HEK293 (cell line): ENCODE results near the gene ELOVL1.

ENCODE experiments used
- AEBP2 ChIP-seq: fragments of 450-650 bp; formaldehyde crosslinking; IDR thresholded peaks from 2 replicates; pipeline ENCODE4 v1.5.1; 2016; ENCODE audit warnings: missing biosample characterization, missing genetic modification characterization, borderline replicate concordance
- ATF2 ChIP-seq: fragments of 450-650 bp; formaldehyde crosslinking; IDR thresholded peaks from 2 replicates; pipeline ENCODE4 v1.5.1; 2016; ENCODE audit warnings: missing biosample characterization, missing genetic modification characterization, low read depth
- GLI2 ChIP-seq: fragments of 450-650 bp; formaldehyde crosslinking; IDR thresholded peaks from 2 replicates; pipeline ENCODE4; 2017; ENCODE audit warnings: missing biosample characterization, missing genetic modification characterization, low read depth, borderline replicate concordance
- KLF17 ChIP-seq: fragments of 450-650 bp; formaldehyde crosslinking; IDR thresholded peaks from 2 replicates; pipeline ENCODE4 v1.5.1; 2016; ENCODE audit warnings: missing biosample characterization, missing genetic modification characterization
- OVOL3 ChIP-seq: fragments of 450-650 bp; formaldehyde crosslinking; IDR thresholded peaks from 2 replicates; pipeline ENCODE4 v1.5.1; 2016; ENCODE audit warnings: missing biosample characterization, missing genetic modification characterization
- PRDM2 ChIP-seq: fragments of 450-650 bp; formaldehyde crosslinking; IDR thresholded peaks from 2 replicates; pipeline ENCODE4 v1.5.1; 2016; ENCODE audit warnings: missing biosample characterization, missing genetic modification characterization, borderline replicate concordance
- WT1 ChIP-seq: fragments of 450-650 bp; formaldehyde crosslinking; IDR thresholded peaks from 2 replicates; pipeline ENCODE4 v1.5.1; 2016; ENCODE audit warnings: missing biosample characterization, missing genetic modification characterization
- ZBTB1 ChIP-seq: fragments of 450-650 bp; formaldehyde crosslinking; IDR thresholded peaks from 2 replicates; pipeline ENCODE4 v1.5.1; 2016; ENCODE audit warnings: missing biosample characterization, missing genetic modification characterization
- ZBTB10 ChIP-seq: fragments of 450-650 bp; formaldehyde crosslinking; IDR thresholded peaks from 2 replicates; pipeline ENCODE4 v1.5.1; 2016; ENCODE audit warnings: missing biosample characterization, missing genetic modification characterization
- ZBTB8A ChIP-seq: fragments of 450-650 bp; formaldehyde crosslinking; IDR thresholded peaks from 2 replicates; pipeline ENCODE4 v1.5.1; 2016; ENCODE audit warnings: missing biosample characterization, missing genetic modification characterization
- ZIC2 ChIP-seq: fragments of 450-650 bp; formaldehyde crosslinking; IDR thresholded peaks from 2 replicates; pipeline ENCODE4 v1.5.1; 2016; ENCODE audit warnings: missing biosample characterization, missing genetic modification characterization
- ZNF24 ChIP-seq: fragments of 450-650 bp; formaldehyde crosslinking; IDR thresholded peaks from 2 replicates; pipeline ENCODE4 v1.5.1; 2016; ENCODE audit warnings: missing biosample characterization, missing genetic modification characterization
- ZNF292 ChIP-seq: fragments of 450-650 bp; formaldehyde crosslinking; IDR thresholded peaks from 2 replicates; pipeline ENCODE4 v1.5.1; 2016; ENCODE audit warnings: low read depth, missing biosample characterization, missing genetic modification characterization, borderline replicate concordance
- ZNF366 ChIP-seq: fragments of 450-650 bp; formaldehyde crosslinking; conservative IDR thresholded peaks from 2 replicates; pipeline ENCODE4 v1.5.1; 2016; ENCODE audit warnings: missing biosample characterization, missing genetic modification characterization
- ZNF488 ChIP-seq: fragments of 450-650 bp; formaldehyde crosslinking; IDR thresholded peaks from 2 replicates; pipeline ENCODE4 v1.5.1; 2016; ENCODE audit warnings: missing biosample characterization, missing genetic modification characterization
- ZNF529 ChIP-seq: fragments of 450-650 bp; formaldehyde crosslinking; IDR thresholded peaks from 2 replicates; pipeline ENCODE4 v1.5.1; 2017; ENCODE audit warnings: missing genetic modification characterization, missing biosample characterization; ENCODE audit not compliant: insufficient replicate concordance
- ZNF571 ChIP-seq: fragments of 450-650 bp; formaldehyde crosslinking; IDR thresholded peaks from 2 replicates; pipeline ENCODE4 v1.5.0; 2017; ENCODE audit warnings: missing biosample characterization, missing genetic modification characterization
- ZNF600 ChIP-seq: fragments of 450-650 bp; formaldehyde crosslinking; IDR thresholded peaks from 2 replicates; pipeline ENCODE4 v1.5.1; 2016; ENCODE audit warnings: missing biosample characterization, missing genetic modification characterization

Gene ELOVL1

GRCh38 chr1:43389326-43390313 lies 21.8 kb upstream of the ELOVL1 start, which contains the start of the genes MED8 and SZT2 (continued):
- TF ChIP-seq PRDM2 (tag by site-specific recombination) = no peak
- no peak for TF ChIP-seq OVOL3 (tag by site-specific recombination)
- peak; percentile 93 for TF ChIP-seq ZBTB8A (tag by site-specific recombination)
- peak; percentile 78 for TF ChIP-seq ZIC2 (tag by site-specific recombination)
- no peak for TF ChIP-seq ZNF488 (tag by site-specific recombination)
- TF ChIP-seq GLI2 (tag by site-specific recombination) = no peak
- TF ChIP-seq WT1 = no peak
- TF ChIP-seq ZBTB10 (tag by site-specific recombination) = peak; percentile 21; the same call in 1 of the 2 replicates
- TF ChIP-seq KLF17 (tag by site-specific recombination) = 0 out of 2 replicates have a peak, but pooled peaks have one; percentile 39
- no peak for TF ChIP-seq ZNF571 (tag by site-specific recombination)
- no peak for TF ChIP-seq ZBTB1
- TF ChIP-seq ZNF292 (tag by site-specific recombination) = no peak
- TF ChIP-seq ATF2 (tag by site-specific recombination) = no peak
- no peak for TF ChIP-seq AEBP2 (tag by site-specific recombination)
- TF ChIP-seq ZNF24 = peak; percentile 47; the same call in 1 of the 2 replicates
- peak; percentile 68; the same call in 1 of the 2 replicates for TF ChIP-seq ZNF600 (tag by site-specific recombination)
- TF ChIP-seq ZNF529 = no peak
- TF ChIP-seq ZNF366 (tag by site-specific recombination) = no peak
- TF ChIP-seq, all 188 proteins: peak for 59
